ENCODE measurements around the gene ATP6AP1.

GRCh38 chrX:154444755-154445246 is 16.3 kb downstream of the ATP6AP1 start:
- TF ChIP-seq BHLHE40 (IDR thresholded peaks at IDR 0.05; ENCODE audit: borderline replicate concordance in 1 of 2, low read depth in 2 of 2, low read length in 1 of 2), result no peak
- no peak for TF ChIP-seq IRF3 (IDR thresholded peaks at IDR 0.05)
- TF ChIP-seq CTCF (IDR thresholded peaks at IDR 0.05 in 2 of 3, conservative IDR thresholded peaks at IDR 0.05 in 1 of 3; ENCODE audit: control insufficient read depth in 2 of 3, extremely low read depth in 1 of 3, insufficient read depth in 1 of 3, low read depth in 3 of 3, low read length in 3 of 3), result no peak
- no peak for TF ChIP-seq USF2 (IDR thresholded peaks at IDR 0.05; ENCODE audit: borderline replicate concordance, low read depth, low read length)
- TF ChIP-seq SPI1 (IDR thresholded peaks at IDR 0.05; ENCODE audit: borderline replicate concordance, insufficient read depth, low read depth, low read length), result no peak
- no peak for TF ChIP-seq JUND (IDR thresholded peaks at IDR 0.05; ENCODE audit: low read depth, low read length)
- no peak for TF ChIP-seq BCL11A (IDR thresholded peaks at IDR 0.05; ENCODE audit: low read depth, low read length)
- no peak for TF ChIP-seq POLR2A (IDR thresholded peaks at IDR 0.05; ENCODE audit: low read depth, low read length)
- no peak for TF ChIP-seq MTA3 (IDR thresholded peaks at IDR 0.05; ENCODE audit: borderline replicate concordance, low read length)
- TF ChIP-seq FOXM1 (IDR thresholded peaks at IDR 0.05; ENCODE audit: low read depth, low read length), result no peak

All from GM12878 (cell line).